GM10266 (cell line): ENCODE measurements around the gene AHSA1.

Experiments
- DNase-seq: peaks from one replicate; pipeline ENCODE4 v3.0.0; 2012; ENCODE audit errors: extremely low spot score
- TF ChIP-seq, protein P1 (sequence below): IDR thresholded peaks from 2 replicates; pipeline ENCODE4 v1.5.1; 2012; ENCODE audit warnings: mild to moderate bottlenecking, low read depth; ENCODE audit not compliant: control insufficient read depth, insufficient read depth; ENCODE audit errors: missing control alignments

AHSA1 gene

GRCh38 chr14:77485901-77486678, 28.2 kb downstream of the AHSA1 start:
- TF ChIP-seq, protein P1, sequence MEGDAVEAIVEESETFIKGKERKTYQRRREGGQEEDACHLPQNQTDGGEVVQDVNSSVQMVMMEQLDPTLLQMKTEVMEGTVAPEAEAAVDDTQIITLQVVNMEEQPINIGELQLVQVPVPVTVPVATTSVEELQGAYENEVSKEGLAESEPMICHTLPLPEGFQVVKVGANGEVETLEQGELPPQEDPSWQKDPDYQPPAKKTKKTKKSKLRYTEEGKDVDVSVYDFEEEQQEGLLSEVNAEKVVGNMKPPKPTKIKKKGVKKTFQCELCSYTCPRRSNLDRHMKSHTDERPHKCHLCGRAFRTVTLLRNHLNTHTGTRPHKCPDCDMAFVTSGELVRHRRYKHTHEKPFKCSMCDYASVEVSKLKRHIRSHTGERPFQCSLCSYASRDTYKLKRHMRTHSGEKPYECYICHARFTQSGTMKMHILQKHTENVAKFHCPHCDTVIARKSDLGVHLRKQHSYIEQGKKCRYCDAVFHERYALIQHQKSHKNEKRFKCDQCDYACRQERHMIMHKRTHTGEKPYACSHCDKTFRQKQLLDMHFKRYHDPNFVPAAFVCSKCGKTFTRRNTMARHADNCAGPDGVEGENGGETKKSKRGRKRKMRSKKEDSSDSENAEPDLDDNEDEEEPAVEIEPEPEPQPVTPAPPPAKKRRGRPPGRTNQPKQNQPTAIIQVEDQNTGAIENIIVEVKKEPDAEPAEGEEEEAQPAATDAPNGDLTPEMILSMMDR: no peak
- no peak for DNase-seq

DNA sequence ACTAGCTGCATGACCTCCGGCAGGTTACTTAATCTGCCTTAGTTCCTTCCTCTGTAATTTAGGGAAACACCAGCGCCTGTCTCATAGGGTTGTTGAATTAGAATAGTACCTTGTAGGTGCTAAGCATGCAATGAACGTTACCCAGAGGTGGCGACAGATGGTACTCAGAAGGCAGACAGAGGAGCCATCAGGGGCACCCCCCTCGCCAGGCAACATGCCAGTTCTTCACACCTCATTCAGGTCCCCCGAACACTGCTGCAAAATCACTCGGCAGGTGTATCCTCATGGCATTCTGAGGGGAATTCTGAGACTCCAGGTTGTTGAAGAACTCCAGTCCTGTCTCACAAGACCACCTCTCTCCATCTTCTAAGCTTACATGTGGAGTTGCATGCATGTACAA, 30.7 kb downstream of the AHSA1 start:
- DNase-seq: no peak
- TF ChIP-seq, protein P1: no peak

DNA sequence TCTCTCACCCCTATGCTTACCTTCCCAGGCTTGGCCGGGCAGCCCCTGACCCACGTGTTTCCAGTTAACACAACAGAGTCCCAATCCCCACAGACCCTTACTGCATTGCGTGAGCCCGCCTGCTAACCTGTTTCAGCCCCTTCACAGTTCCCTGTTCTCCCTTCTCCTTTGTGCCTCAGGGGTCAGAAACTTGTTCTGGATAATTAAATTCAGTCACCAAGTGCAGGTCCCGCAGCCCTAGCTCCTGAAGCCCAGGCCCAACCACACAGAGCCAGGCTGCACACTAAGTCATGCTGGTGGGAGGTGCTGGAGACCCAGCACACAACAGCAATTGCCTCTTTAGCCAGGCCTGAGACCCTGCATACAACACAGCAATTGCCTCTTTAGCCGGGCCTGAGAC, 31.1 kb downstream of the AHSA1 start:
- no peak for DNase-seq
- TF ChIP-seq, protein P1: no peak

DNA sequence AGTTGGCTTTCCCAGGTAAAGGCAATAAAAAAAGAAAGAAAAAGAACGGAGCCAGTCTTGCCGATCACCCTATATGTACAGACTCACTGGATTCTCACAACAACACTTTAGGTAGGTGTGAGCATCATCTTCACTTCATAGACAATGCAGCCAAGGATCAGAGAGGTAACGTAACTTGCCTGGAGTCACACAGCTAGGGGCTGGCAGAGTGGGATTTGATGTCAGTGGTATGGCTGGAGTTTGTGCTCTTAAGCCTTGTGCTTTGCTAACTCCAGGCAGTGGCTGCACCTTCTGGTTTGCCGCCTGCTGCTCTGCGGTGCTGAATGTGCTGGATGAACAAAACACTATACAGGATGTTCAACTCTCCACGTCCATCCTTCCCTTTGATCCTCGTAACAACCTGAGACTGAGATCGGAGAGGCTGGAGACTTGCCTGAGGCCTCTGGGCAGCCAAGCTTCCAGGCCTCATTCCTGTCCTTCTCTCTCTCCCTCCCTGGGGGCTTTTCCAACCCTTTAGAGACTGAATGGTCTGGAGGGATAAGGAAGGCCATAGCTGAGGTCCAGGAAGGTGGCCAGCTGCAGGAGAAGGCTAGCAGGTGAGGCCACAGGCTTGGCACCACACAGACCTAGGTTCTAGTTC, 32.6 kb downstream of the AHSA1 start:
- TF ChIP-seq, protein P1: no peak
- DNase-seq: no peak

GRCh38 chr14:77491056-77491455, 33.2 kb downstream of the AHSA1 start:
- TF ChIP-seq, protein P1: no peak
- no peak for DNase-seq

GRCh38 chr14:77495334-77495733, 37.4 kb downstream of the AHSA1 start:
- TF ChIP-seq, protein P1: no peak

More at GRCh38 chr14:77495334-77495733, 37.4 kb downstream of the AHSA1 start:
- no peak for DNase-seq
